Renal cortical epithelial cell (primary cell): ENCODE data around the gene TMA7. TPM values are rescaled to one million over a fixed set of nuclear protein-coding genes. Genes with fewer than 3 reads are reported as not detected.
A peak's percentile ranks its signal among the peaks of the same experiment; 100 is the strongest.
"Not testable (repeated sequence)": the region's sequence is repeated elsewhere in the genome, so short reads cannot be mapped to it uniquely, and the experiment has no call there.

Experiments
- DNase-seq: peaks from one replicate; pipeline ENCODE4 v3.0.0-alpha.2; 2011; ENCODE audit warnings: low read depth
- total RNA-seq: library from RNA; depleted of rRNA; stranded (reverse); fragments of >200 nt; gene quantifications from 2 replicates; pipeline ENCODE4 v1.2.3, GENCODE V29; 2014

The TMA7 gene
- total RNA-seq, 1 donor from 2014 or later = 201 TPM

DNA sequence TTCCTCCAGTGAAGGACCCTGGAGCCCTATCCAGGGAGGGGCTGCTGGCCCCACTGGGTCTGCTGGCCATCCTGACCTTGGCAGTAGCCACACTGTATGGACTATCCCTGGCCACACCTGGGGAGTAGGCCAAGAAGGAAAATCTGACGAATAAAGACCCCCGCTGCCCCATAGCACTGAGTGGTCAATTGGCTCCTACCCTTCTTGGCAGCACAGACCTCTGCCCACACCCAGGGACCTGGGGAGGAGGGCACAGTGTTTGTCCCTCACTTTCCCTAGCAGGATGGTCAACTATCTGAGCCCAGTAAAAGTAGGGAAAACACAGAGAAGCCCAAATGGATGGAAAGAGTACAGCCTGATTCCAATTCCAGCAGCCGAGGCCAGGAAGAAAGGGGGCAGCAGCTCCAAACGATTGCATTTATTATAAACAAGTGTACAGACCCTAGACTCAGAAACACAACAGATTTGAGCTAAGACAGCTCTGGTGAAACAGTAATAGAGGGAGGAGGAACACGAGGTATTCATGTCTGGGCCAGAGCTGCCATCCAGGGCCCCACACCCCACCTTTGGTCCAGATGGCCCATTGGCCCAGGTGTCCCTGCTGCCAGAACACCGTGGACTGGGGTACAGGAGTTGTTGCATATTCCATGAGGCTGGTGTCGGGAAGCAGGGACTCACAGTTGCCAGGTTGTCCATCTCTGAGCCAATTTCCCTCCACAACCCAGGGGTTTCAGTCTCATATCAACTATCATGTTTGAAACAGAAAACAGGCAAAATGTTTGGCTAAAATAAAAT is 27.6 kb downstream of the TMA7 start:
- no peak for DNase-seq

DNA sequence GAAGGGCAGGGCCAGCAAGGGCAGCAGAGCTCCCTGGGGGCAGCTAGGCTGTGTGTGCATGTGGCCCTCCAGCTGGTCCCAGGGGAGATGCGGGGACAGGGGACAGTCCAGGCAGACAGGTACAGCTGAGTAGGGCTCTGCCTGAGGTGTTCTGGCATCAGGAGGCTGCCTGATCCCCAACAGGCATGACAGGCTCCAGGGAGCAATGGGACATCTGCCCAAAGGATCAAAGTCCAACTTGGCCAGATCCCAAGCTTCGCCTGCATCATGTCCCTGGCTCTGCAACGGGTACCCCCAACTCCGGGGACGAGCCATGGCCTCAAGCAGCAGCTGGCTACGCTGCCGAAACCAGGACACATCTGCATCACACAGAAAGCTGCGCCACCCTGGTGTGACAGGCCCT is 28.3 kb downstream of the TMA7 start:
- no peak for DNase-seq

DNA sequence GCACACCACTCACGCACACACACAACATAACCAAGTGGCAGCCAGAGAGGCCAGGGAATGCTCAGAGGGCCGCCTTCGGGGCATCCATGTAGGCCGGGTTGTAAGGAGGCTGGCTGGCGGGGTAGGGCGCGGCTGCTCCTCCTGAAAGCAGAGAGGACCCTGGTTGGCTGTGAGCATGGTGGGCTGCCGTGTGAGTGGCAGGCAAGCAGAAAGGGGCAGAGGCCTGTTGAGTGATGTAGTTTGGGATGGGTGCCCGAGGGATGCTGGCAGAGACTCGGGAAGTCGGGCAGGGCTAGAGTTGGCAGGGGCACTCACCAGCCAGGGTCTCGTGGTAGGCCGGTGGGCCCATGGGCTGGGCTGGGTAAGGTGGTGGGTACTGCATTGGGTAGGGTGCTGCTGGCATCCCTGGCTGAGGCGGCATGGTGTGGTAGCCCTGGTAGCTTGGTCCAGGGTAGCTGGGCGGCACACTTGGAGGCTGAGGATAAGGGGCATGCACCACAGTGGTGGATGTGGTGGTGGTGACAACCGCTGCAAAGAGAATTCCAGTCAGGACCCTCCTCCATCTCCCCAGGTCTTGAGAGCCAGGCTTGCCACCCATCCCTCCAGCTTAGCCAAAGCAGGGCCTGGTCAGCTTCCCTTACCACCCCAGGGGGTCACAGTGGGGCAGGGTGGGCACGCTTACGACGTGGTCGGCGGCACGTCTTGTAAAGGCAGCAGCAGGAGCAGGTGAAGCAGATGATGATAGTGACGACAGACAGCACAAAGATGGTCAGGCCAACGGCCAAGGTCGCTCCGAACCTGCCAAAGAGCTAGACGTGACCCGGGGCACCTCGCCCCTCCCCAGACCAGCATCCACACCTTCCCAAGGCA is 29.2 kb downstream of the TMA7 start:
- no peak for DNase-seq

DNA sequence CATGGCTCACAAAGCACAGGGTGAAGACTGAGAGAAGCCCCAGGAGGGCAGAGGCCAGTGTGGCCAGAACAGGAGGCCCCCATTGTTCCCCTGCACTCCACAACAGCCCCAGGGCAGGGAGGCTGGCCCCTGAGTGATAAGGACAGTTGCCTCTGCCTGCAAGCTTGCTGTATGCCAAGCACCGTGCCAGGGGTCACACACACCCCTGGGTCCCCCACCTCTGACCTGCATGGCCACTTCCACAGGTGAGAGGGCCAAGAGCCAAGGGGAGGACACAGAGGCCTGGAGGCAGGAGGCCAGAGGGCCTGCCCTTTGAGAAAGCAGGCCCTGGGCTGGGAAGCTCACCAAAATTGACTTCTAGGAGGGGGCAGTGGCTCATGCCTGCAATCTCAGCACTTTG is 30.2 kb downstream of the TMA7 start:
- DNase-seq = no peak

DNA sequence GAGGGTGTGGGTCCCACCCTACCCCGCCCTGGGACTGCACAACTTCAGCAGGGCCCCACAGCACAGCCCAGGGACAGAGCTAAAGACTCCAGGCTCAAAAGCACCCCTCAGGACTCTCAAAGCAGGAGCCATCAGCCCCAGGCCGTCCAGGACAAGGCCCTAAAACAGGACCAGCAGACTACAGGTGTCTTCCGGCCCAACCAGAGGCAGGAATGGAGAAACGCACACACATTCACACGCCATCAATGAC is 32.5 kb downstream of the TMA7 start:
- DNase-seq = no peak

DNA sequence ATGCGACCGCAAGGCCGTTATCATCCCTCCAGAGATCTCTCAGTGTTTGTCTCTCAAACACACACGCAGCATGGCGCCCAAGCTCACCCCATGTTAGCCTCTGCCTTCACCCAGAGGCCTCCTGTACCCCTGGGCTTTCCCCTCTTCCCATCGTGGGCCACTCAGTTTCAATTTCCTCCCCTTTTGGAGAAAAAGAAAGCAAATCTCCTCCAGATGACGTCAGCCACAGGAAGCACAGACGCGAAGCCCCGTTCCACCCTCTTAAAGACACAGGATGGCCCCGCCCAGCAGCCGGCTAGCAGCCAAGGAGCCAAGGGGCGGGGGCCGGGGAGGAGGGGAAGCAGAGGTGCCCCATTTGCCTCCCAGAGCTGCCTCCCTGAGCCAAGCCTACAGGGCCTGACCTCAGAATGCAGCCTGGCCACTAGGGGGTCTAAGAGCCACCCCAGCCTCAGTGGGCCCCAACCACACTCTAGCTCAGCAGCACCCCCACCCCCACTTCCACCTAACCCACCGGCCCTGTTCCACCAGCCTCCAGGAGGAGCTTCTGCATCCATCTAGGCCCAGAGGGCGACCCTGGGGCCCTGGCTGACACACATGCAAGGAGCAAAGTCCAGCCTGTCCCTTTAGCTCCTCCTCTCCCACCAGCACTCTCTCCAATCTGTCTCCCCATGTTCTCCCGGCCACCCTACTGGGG is 33.0 kb downstream of the TMA7 start:
- peak; percentile 84 for DNase-seq

DNA sequence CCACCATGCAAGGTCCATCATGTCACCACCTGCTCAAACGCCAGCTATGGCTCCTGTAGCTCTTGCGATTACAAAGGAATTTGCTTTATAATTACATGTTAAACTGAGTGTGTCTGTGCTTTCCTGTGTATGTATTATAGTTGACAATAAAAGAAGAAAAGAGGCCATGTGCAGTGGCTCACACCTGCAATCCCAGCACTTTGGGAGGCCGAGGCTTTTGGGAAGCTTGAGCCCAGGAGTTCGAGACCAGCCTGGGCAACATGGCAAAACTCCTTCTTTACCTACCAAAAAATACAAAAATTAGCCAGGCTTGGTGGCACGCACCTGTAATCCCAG is 33.5 kb downstream of the TMA7 start:
- DNase-seq = no peak

DNA sequence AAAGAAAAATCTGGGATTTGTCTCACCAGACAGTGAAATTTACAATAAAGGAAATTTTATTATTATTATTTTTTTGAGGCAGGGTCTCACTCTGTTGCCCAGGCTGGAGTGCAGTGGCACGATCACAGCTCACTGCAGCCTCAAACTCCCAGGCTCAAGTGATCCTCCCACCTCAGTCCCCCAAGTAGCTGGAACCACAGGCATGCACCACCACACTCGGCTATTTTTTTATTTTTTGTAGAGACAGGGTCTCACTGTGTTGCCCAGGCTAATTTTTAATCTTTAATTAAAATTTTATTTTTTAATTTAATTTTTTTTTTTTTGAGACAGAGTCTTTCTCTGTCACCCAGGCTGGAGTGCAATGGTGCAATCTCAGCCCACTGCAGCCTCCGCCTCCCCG is 34.0 kb downstream of the TMA7 start:
- not testable (repeated sequence) for DNase-seq

DNA sequence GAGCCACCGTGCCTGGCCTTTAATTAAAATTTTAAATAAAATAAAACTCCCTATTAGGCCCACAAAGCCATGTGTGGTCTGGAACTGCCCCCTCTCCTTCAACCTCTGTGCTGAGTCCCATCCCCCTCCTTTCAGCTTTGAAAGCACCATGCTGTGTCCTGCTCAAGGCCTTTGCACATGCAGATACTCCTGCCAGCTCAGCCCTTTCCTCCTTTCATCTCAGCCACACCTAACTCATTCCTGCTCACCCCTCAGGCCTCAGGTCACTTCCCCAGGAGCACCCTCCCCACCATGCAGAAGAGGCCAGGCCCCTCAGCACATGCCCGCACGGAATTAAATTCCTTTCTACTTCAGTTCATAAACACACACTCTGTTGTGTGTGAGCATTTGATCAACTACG is 34.6 kb downstream of the TMA7 start:
- no peak for DNase-seq

DNA sequence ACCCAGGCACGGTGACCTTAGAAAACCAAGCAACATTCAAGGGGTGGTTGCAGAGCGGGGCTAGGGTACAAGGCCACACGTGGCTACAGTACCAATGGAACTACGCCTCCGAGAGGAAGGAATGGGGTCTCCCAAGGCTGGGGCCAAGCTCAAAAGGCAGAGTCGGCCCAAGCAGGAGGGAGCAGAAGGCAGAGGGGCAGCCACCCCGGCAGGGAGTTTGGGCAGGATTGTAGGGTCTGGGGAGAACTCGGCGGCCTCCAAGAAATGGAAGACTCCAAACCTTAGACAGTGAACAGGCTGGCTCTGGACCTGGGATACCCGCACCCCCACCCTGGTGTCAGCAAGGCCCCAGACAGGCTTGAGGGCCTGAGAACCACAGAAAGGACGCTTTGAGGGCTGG is 35.1 kb downstream of the TMA7 start:
- no peak for DNase-seq

DNA sequence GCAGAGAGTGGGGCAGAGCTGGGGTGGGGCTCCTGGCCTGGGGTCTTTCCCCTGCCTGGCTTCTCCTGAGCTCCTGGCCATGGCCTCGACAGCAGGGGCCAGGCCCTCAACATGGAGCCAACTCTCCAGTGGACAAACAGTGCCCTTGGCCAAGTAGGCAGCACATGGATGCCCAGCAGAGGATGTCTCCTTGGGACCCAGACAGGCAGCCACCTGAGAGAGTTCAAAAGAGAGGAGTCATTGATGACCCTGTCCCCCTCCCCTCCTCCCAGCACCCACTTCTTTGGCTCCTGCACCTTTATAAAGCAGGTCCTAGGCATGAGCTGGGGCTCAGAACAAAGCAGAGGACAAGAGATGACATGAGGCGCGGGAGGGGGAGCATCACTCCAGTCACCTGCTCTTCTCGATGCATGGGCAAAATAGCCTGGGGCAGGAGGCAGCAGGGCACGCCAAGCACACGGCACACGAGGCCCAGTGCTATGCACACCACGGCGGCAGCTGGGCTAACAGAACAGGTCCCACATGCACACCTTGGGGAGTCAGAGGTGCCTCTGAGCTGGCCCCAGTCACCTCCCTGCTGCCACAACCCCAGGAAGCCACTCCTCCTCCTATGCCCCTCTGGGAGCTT is 36.5 kb downstream of the TMA7 start:
- no peak for DNase-seq

DNA sequence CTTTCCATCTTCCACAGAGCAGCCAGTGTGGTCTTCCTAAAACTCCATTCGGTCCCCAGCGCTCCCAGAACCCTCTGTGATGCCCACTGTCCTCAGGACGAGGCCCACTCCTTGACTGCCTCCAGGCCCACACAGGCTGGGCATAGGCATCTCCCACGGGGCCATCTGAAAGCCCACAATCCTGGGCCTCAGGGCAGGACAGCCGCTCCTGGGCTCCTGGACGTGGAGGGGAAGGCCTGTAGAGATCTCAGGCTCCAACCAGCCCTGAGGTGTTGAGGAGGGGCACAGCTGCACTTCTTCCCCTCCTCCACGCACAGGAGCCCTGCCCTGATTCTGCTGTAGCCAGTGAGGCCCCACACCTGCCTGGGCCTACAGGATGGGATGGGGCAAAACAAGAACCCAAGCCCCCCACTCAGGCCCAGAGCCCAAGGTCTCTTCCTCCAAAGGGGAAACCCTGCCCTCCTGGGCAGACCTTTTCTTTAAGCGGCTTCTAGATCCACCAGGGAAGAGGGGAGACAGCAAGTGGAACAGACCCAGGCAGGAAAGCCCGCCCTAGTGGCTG is 38.0 kb downstream of the TMA7 start:
- DNase-seq = no peak

DNA sequence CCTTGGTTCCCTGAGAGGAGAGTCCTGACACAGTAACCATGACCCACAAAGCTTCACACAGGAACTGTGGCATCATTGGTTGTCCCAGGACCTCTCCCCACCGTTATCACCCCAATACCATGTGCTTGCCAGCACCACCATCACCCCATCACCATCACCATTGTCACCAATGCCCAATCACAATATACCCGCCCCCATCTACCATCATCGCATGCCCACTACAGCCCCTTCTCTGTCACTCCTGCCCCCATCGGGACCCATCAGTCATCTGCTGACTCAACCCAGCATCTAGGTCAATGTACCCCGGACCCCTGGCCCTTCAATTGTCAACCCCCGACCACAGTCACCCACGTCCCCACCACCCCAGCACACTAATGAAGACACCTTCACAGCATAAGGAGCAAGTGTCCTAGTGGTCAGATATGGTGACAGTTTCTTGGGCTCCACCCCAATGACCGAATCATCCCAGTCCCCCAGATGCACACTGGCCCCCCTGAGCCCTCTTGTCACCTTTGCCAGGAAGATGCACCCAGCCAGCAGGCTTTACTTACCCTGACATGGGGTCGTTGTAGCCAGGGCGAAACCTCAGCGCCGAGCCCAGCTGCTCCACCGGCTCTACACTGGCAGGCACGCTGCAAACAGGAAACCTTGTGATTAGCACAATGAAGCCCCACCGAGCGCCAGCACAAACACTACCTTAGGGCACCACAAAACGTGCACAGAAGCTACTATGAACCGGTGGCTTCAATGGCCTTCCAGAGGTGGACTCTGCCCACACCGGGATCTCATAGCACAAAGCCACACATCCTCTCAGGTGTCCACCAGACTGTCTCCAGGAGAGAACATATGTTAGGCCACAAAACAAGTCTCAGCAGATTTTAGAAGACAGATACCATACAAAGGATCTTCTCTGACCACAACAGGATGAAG is 38.8 kb downstream of the TMA7 start:
- DNase-seq = no peak

DNA sequence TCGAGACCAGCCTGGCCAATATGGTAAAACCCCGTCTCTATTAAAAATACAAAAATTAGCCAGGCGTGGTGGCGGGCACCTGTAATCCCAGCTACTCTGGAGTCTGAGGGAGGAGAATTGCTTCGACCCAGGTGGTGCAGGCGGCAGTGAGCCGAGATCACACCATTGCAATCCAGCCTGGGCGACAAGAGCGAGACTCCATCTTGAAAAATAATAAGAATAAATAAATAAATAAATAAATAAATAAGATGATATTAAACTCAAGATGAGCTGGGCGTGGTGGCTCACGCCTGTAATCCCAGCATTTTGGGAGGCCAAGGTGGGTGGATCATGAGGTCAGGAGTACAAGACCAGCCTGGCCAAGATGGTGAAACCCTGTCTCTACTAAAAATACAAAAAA is 40.8 kb downstream of the TMA7 start:
- not testable (repeated sequence) for DNase-seq

DNA sequence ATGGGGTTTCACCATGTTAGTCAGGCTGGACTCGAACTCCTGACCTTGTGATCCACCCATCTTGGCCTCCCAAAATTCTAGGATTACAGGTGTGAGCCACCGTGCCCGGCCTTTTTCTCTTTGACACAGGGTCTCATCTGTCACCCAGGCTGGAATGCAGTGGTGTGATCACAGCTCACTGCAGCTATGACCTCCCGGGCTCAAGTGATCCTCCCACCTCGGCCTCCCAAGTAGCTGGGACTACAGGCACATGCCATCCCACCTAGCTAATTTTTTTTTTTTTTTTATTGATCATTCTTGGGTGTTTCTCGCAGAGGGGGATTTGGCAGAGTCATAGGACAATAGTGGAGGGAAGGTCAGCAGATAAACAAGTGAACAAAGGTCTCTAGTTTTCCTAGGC is 42.8 kb downstream of the TMA7 start:
- not testable (repeated sequence) for DNase-seq

DNA sequence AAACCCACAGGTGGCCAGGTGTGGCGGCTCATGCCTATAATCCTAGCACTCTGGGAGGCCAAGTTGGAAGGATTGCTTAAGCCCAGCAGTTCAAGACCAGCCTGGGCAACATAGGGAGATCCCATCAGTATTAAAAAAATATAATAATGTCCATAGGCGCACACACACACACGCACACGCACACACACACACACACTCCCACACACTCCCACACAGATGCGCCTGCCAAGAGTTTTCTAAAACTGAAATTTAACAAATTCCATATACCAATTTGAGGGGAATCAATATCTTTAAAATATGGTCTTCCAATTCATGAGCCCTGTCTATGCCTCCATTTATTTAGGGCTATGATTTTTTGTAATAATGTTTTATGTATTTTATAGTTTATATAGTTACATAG is 46.9 kb downstream of the TMA7 start:
- DNase-seq = no peak

DNA sequence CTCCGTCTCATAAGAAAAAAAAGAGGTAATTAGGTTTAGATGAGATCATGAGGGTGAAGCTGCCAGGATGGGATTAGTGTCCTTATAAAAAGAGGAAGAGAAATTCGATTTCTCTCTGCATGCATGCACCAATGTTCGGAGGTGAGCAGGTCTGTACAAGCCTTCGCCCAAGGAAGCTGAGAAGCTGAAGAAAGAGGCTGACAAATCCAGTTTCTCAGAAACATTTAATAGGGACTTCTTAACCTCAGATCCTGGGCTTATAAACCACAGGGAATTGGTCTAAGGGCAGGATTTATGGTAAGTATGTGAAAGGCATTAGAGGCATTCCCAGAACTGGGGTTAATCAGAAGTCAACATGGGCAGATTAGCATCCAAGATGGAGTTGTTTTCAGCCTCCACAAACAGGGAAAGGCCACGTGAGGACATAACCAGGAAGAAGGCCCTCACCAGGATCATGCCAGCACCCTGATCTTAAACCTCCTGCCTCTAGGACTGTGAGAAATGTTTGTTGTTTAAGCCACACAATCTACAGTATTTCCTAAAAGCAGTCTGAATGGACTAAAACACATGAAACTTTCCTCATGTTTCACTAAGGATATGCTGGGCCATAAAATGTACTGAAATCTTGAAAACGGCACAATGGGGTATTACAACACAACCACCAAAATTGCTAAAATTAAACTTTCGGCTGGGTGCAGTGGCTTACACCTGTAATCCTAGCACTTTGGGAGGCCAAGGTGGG is 52.6 kb downstream of the TMA7 start:
- peak; percentile 62 for DNase-seq

DNA sequence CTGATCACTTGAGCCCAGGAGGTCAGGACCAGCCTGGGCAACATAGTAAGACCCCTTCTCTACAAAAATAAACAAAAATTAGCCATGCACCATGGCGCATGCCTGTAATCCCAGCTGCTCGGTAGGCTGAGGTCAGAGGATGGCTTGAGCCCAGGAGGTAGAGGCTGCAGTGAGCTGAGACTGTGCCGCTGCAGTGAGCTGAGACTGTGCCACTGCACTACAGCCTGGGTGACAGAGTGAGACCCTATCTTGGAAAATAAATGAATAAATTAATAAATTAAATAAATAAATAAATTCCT is 53.1 kb downstream of the TMA7 start:
- no peak for DNase-seq
